GM12865 (cell line): ENCODE results near the gene NBAS.
A peak's percentile ranks its signal among the peaks of the same experiment; 100 is the strongest.

Experiments
- DNase-seq: peaks from one replicate; pipeline ENCODE4 v3.0.0; 2010; ENCODE audit warnings: low read depth
- H3K4me3 ChIP-seq: 2 replicates; pipeline ENCODE4 v1.5.1; 2011; ENCODE audit warnings: mild to moderate bottlenecking, low read depth, low read length, control low read depth
- CTCF ChIP-seq: IDR thresholded peaks from 2 replicates; pipeline ENCODE4 v1.5.1; 2011; ENCODE audit warnings: low read length, control low read depth, low read depth, inconsistent platforms; ENCODE audit not compliant: insufficient read depth; ENCODE audit errors: missing control alignments

NBAS gene

GRCh38 chr2:15591373-15591691 lies 30.2 kb upstream of the NBAS start:
- H3K4me3 ChIP-seq = peak overlapping the region; percentile 79
- DNase-seq = no peak
- TF ChIP-seq CTCF = no peak

- DNase-seq = peak; percentile 26
- no peak overlapping the region for H3K4me3 ChIP-seq
- TF ChIP-seq CTCF = peak; percentile 38
Observed at GRCh38 chr2:15588329-15588919, 27.3 kb upstream of the NBAS start.

- DNase-seq = no peak
- H3K4me3 ChIP-seq = no peak overlapping the region
- TF ChIP-seq CTCF = no peak
Observed at GRCh38 chr2:15584767-15585469, 23.8 kb upstream of the NBAS start.

GRCh38 chr2:15584316-15584715 lies 23.2 kb upstream of the NBAS start:
- no peak overlapping the region for H3K4me3 ChIP-seq
- DNase-seq = no peak
- no peak for TF ChIP-seq CTCF

- H3K4me3 ChIP-seq = no peak overlapping the region
- TF ChIP-seq CTCF = no peak
- no peak for DNase-seq
Observed at GRCh38 chr2:15583826-15584225, 22.7 kb upstream of the NBAS start.

GRCh38 chr2:15582710-15583357 lies 21.7 kb upstream of the NBAS start:
- no peak overlapping the region for H3K4me3 ChIP-seq
- peak; percentile 32 for DNase-seq
- TF ChIP-seq CTCF = no peak
